ENCODE data around the gene JAM2. TPM values are rescaled to one million over a fixed set of nuclear protein-coding genes. Genes with fewer than 3 reads are reported as not detected.

Gene JAM2
- total RNA-seq, 1 experiment from 2014 or later: 4.8 TPM

GRCh38 chr21:25607151-25608043 lies 31.7 kb upstream of the JAM2 start, which contains the start of gene MRPL39 (continued):
- TF ChIP-seq OVOL2 (CRISPR knock-in tag; IDR thresholded peaks at IDR 0.05; ENCODE audit: borderline replicate concordance) (no peak), KAT7 (CRISPR knock-in tag; IDR thresholded peaks at IDR 0.05; ENCODE audit: borderline replicate concordance) (peak; percentile 92; the same call in 1 of the 2 replicates), ZNF396 (CRISPR knock-in tag; IDR thresholded peaks at IDR 0.05; ENCODE audit: borderline replicate concordance) (no peak), HMGA2 (CRISPR knock-in tag; IDR thresholded peaks at IDR 0.05) (no peak), ATF3 (CRISPR knock-in tag; conservative IDR thresholded peaks at IDR 0.05) (no peak), TEAD4 (CRISPR knock-in tag; IDR thresholded peaks at IDR 0.05) (peak; percentile 70; the same call in 1 of the 2 replicates), NFE2L1 (CRISPR knock-in tag; IDR thresholded peaks at IDR 0.05) (no peak), MXD4 (CRISPR knock-in tag; IDR thresholded peaks at IDR 0.05; ENCODE audit: borderline replicate concordance) (no peak), NR1H2 (CRISPR knock-in tag; IDR thresholded peaks at IDR 0.05) (no peak), ERG (CRISPR knock-in tag; IDR thresholded peaks at IDR 0.05) (no peak), CBFB (CRISPR knock-in tag; IDR thresholded peaks at IDR 0.05; ENCODE audit: low read depth) (0 out of 2 replicates have a peak, but pooled peaks have one; percentile 81), ATF2 (CRISPR knock-in tag; IDR thresholded peaks at IDR 0.05; ENCODE audit: borderline replicate concordance, low read depth) (no peak), IRF2 (CRISPR knock-in tag; IDR thresholded peaks at IDR 0.05; ENCODE audit: borderline replicate concordance, low read depth) (0 out of 2 replicates have a peak, but pooled peaks have one; percentile 77), ZBTB21 (CRISPR knock-in tag; IDR thresholded peaks at IDR 0.05; ENCODE audit: borderline replicate concordance) (no peak), ATF6 (CRISPR knock-in tag; IDR thresholded peaks at IDR 0.05) (no peak), PRRX2 (CRISPR knock-in tag; IDR thresholded peaks at IDR 0.05) (no peak), PRDM15 (CRISPR knock-in tag; IDR thresholded peaks at IDR 0.05) (no peak), ZNF138 (CRISPR knock-in tag; conservative IDR thresholded peaks at IDR 0.05) (no peak), TCF7 (CRISPR knock-in tag; IDR thresholded peaks at IDR 0.05; ENCODE audit: low read depth) (peak; percentile 71; the same call in 1 of the 2 replicates), TP53 (CRISPR knock-in tag; IDR thresholded peaks at IDR 0.05) (no peak), ZNF423 (CRISPR knock-in tag; IDR thresholded peaks at IDR 0.05) (peak; percentile 24; the same call in 1 of the 2 replicates), MLX (CRISPR knock-in tag; IDR thresholded peaks at IDR 0.05) (no peak), FOXP1 (CRISPR knock-in tag; IDR thresholded peaks at IDR 0.05; ENCODE audit: borderline replicate concordance) (peak; percentile 93), ZNF512 (CRISPR knock-in tag; IDR thresholded peaks at IDR 0.05; ENCODE audit: borderline replicate concordance) (0 out of 2 replicates have a peak, but pooled peaks have one; percentile 28)

All from WTC11 (cell line).